COLO829 (cell line): ENCODE measurements around the gene SSX2IP.
"Not testable (repeated sequence)": the region's sequence is repeated elsewhere in the genome, so short reads cannot be mapped to it uniquely, and the experiment has no call there.

Experiments
- DNase-seq: peaks from one replicate; pipeline ENCODE4 v3.0.0; 2012; ENCODE audit warnings: low spot score

The SSX2IP gene

GRCh38 chr1:84690397-84691121, at the start of gene SSX2IP:
SSX2IP (minus strand) TSS chr1:84690461; CDS start chr1:84671219, 19,242 bp downstream.
- peak; percentile 84 for DNase-seq

GRCh38 chr1:84738237-84738636, 48.0 kb upstream of the SSX2IP start:
- no peak for DNase-seq

GRCh38 chr1:84737590-84737989, 47.3 kb upstream of the SSX2IP start:
- DNase-seq: no peak

GRCh38 chr1:84736944-84737343, 46.7 kb upstream of the SSX2IP start:
- no peak for DNase-seq

- DNase-seq: no peak
These were observed 46.2 kb upstream of the SSX2IP start for GRCh38 chr1:84736445-84736844.

- DNase-seq: no peak
These were observed 45.2 kb upstream of the SSX2IP start for GRCh38 chr1:84735483-84735882.

GRCh38 chr1:84732520-84732919, 42.3 kb upstream of the SSX2IP start:
- no peak for DNase-seq

GRCh38 chr1:84731519-84731918, 41.3 kb upstream of the SSX2IP start:
- no peak for DNase-seq

- not testable (repeated sequence) for DNase-seq
These were observed 37.5 kb upstream of the SSX2IP start for GRCh38 chr1:84727711-84728110.

GRCh38 chr1:84726593-84727499, 36.6 kb upstream of the SSX2IP start:
- DNase-seq: no peak

GRCh38 chr1:84724128-84724860, 34.0 kb upstream of the SSX2IP start:
- DNase-seq: no peak

GRCh38 chr1:84722794-84723193, 32.5 kb upstream of the SSX2IP start:
- DNase-seq: no peak

- not testable (repeated sequence) for DNase-seq
These were observed 31.6 kb upstream of the SSX2IP start for GRCh38 chr1:84721872-84722271.

- peak; percentile 34 for DNase-seq
These were observed 30.9 kb upstream of the SSX2IP start for GRCh38 chr1:84721152-84721551.

- peak; percentile 85 for DNase-seq
These were observed 30.0 kb upstream of the SSX2IP start for GRCh38 chr1:84720221-84720780.

- DNase-seq: peak; percentile 13
These were observed 29.4 kb upstream of the SSX2IP start for GRCh38 chr1:84719543-84720217.

GRCh38 chr1:84715342-84716019, 25.2 kb upstream of the SSX2IP start:
- no peak for DNase-seq

- peak; percentile 34 for DNase-seq
These were observed 22.1 kb upstream of the SSX2IP start for GRCh38 chr1:84712276-84712874.

- DNase-seq: no peak
These were observed 21.6 kb upstream of the SSX2IP start for GRCh38 chr1:84711869-84712268.

- no peak for DNase-seq
These were observed 20.9 kb upstream of the SSX2IP start for GRCh38 chr1:84711121-84711520.

GRCh38 chr1:84709131-84709530, 18.9 kb upstream of the SSX2IP start:
- no peak for DNase-seq
